HCT116 (cell line): ENCODE results near the gene ARRDC5. TPM values are rescaled to one million over a fixed set of nuclear protein-coding genes. Genes with fewer than 3 reads are reported as not detected.

Experiments
- ATAC-seq: fragments of 200-7000 bp; cut with Tn5 transposase; 2 replicates; pipeline ENCODE4 v1.9.1; 2020; ENCODE audit warnings: mild to moderate bottlenecking, moderate library complexity
- BruUV-seq: library from RNA; stranded (reverse); fragments of 400-500 nt; replicated peaks from 2 replicates; lab custom pipeline; 2021; lab: Mats Ljungman, UMichigan
- CTCF ChIA-PET: fragments of 300-600 bp; sonication (Branson Sonifier 250); formaldehyde crosslinking; loops from one replicate; lab custom pipeline; 2021; ENCODE audit warnings: antibody characterized with exemption; lab: Charles Lee
- POLR2A ChIA-PET: fragments of 300-600, 350-600 bp; sonication (Branson Sonifier 250); formaldehyde crosslinking; loops from one replicate; lab custom pipeline; 2021; ENCODE audit warnings: antibody characterized with exemption; lab: Charles Lee
- RAD21 ChIA-PET, 2 experiments: fragments of 300-600 bp; sonication (Branson Sonifier 250); formaldehyde crosslinking; loops; one replicate each; lab custom pipeline; 2023; ENCODE audit warnings: low total read pairs in 2 of 2; ENCODE audit not compliant: uncharacterized antibody in 2 of 2, unreplicated experiment in 2 of 2, low non-redundant PET in 1 of 2; lab: Charles Lee
- DNase-seq: peaks from one replicate; pipeline ENCODE4 v3.0.0-alpha.2; 2010; ENCODE audit warnings: low read depth, low spot score
- H2AFZ ChIP-seq: fragments of 200-600 bp; shearing (Covaris generic), sonication (generic); 2 replicates; pipeline ENCODE4 v1.6.1; 2017; ENCODE audit warnings: low read depth, mixed run types, mixed read lengths, antibody characterized with exemption, low read length; ENCODE audit not compliant: poor library complexity, severe bottlenecking
- H3K27ac ChIP-seq: 2 replicates; pipeline ENCODE4 v1.5.1; 2012; ENCODE audit warnings: low read depth, low read length
- H3K27me3 ChIP-seq: fragments of 200-600 bp; sonication (generic); 2 replicates; pipeline ENCODE4 v1.6.1; 2016; ENCODE audit warnings: mixed run types, low read length, mixed read lengths; ENCODE audit not compliant: insufficient read depth
- H3K36me3 ChIP-seq, 2 experiments: fragments of 200-500 bp in 1 of 2; fragments of 200-600 bp in 1 of 2; sonication (Bioruptor generic) in 1 of 2; sonication (generic) in 1 of 2; 2 replicates each; pipeline versions ENCODE4 v1.5.1 to v1.6.1; 2014 to 2016; ENCODE audit warnings: low read length in 2 of 2, inconsistent platforms in 1 of 2, mixed read lengths in 1 of 2, mixed run types in 1 of 2; ENCODE audit not compliant: insufficient read depth in 2 of 2, control insufficient read depth in 1 of 2
- H3K4me1 ChIP-seq, 2 experiments: fragments of 200-600 bp in 1 of 2; sonication (generic) in 1 of 2; 2 replicates each; pipeline versions ENCODE4 v1.5.1 to v1.6.1; 2012 to 2017; ENCODE audit warnings: low read length in 2 of 2, inconsistent platforms in 1 of 2, mild to moderate bottlenecking in 1 of 2, mixed read lengths in 1 of 2, mixed run types in 1 of 2, moderate library complexity in 1 of 2; ENCODE audit not compliant: insufficient read depth in 2 of 2, control insufficient read depth in 1 of 2
- H3K4me2 ChIP-seq: fragments of 200-600 bp; sonication (generic); 2 replicates; pipeline ENCODE4 v1.6.1; 2017; ENCODE audit warnings: mixed run types, low read length, mixed read lengths
- H3K4me3 ChIP-seq, 2 experiments: fragments of 200-600 bp in 1 of 2; sonication (generic) in 1 of 2; replicated peaks in 1 of 2; 2 replicates each; pipeline ENCODE4 v1.5.1; 2011 to 2016; ENCODE audit warnings: low read length in 2 of 2, control low read depth in 1 of 2, low read depth in 1 of 2, mild to moderate bottlenecking in 1 of 2, mixed read lengths in 1 of 2, mixed run types in 1 of 2
- H3K79me2 ChIP-seq: fragments of 200-600 bp; sonication (generic); 2 replicates; pipeline ENCODE4 v1.6.1; 2017; ENCODE audit warnings: mild to moderate bottlenecking, mixed run types, low read length, moderate library complexity, mixed read lengths; ENCODE audit not compliant: insufficient read depth
- H3K9ac ChIP-seq: fragments of 200-600 bp; sonication (generic); 2 replicates; pipeline ENCODE4 v1.6.1; 2016; ENCODE audit warnings: low read length, mixed read lengths
- H3K9me2 ChIP-seq: fragments of 200-600 bp; sonication (generic), shearing (Covaris generic); 2 replicates; pipeline ENCODE4 v1.6.1; 2017; ENCODE audit warnings: mixed run types, mild to moderate bottlenecking, moderate library complexity; ENCODE audit not compliant: insufficient read depth
- H3K9me3 ChIP-seq, 2 experiments: fragments of 200-500 bp in 1 of 2; fragments of 200-600 bp in 1 of 2; sonication (Bioruptor generic) in 1 of 2; sonication (generic) in 1 of 2; 2 replicates each; pipeline ENCODE4 v1.6.1; 2014 to 2017; ENCODE audit warnings: low read length in 2 of 2, mixed read lengths in 2 of 2, inconsistent platforms in 1 of 2, low read depth in 1 of 2, mild to moderate bottlenecking in 1 of 2, mixed run types in 1 of 2, moderate library complexity in 1 of 2; ENCODE audit not compliant: control insufficient read depth in 1 of 2, insufficient read depth in 1 of 2
- H4K20me1 ChIP-seq: fragments of 200-600 bp; sonication (generic), shearing (Covaris generic); 2 replicates; pipeline ENCODE4 v1.6.1; 2017; ENCODE audit warnings: mixed run types, mild to moderate bottlenecking, moderate library complexity; ENCODE audit not compliant: insufficient read depth
- ATF3 ChIP-seq: IDR thresholded peaks from 2 replicates; pipeline ENCODE4 v1.6.1; 2012
- CBX3 ChIP-seq: IDR thresholded peaks from 2 replicates; pipeline ENCODE4 v1.6.1; 2012; ENCODE audit warnings: low read depth
- ELF1 ChIP-seq: IDR thresholded peaks from 2 replicates; pipeline ENCODE4 v1.6.1; 2012; ENCODE audit warnings: low read depth, borderline replicate concordance
- POLR2A ChIP-seq: IDR thresholded peaks from 2 replicates; pipeline ENCODE4 v1.7.0; 2011; ENCODE audit warnings: borderline replicate concordance; ENCODE audit not compliant: insufficient read depth, insufficient read length; ENCODE audit errors: extremely low read depth
- intact Hi-C: fragments of 100-400 bp; cut with micrococcal nuclease; formaldehyde crosslinking; loops from 2 replicates; pipeline ENCODE4 v1.10.0; 2022
- total RNA-seq: library from RNA; stranded (reverse); gene quantifications from one replicate; pipeline ENCODE4 v1.2.1, GENCODE V29; 2021; ENCODE audit not compliant: unreplicated experiment

The ARRDC5 gene
- total RNA-seq, 1 experiment from 2014 or later: not detected

- H3K79me2 ChIP-seq: peaks cover 91% of the 10 kb centered on the region
- H3K27ac ChIP-seq: no peak overlapping the region
- ATAC-seq (no peak), DNase-seq (no peak)
- BruUV-seq: no TSS peak
- no peaks in the 10 kb centered on the region for H3K4me1 ChIP-seq
- no peaks in the 10 kb centered on the region for H3K27me3 ChIP-seq
- CTCF ChIA-PET: interaction anchor here (0.7 kb wide), 1 partner anchor 128 kb away, joined by 5 read pairs; no protein-coding TSS in a partner anchor
- H3K9ac ChIP-seq: no peak overlapping the region
- H4K20me1 ChIP-seq: 0 out of 2 replicates have a peak, but pooled peaks cover 4% of the 10 kb centered on the region
- no peak overlapping the region for H3K4me2 ChIP-seq
- RAD21 ChIA-PET: no interaction called here
- TF ChIP-seq ELF1: no peak
- POLR2A ChIA-PET: no interaction called here
- intact Hi-C loops: no loop called here
- no peaks in the 10 kb centered on the region for H3K9me2 ChIP-seq
- H2AFZ ChIP-seq: no peak overlapping the region
- H3K4me3 ChIP-seq: no peak overlapping the region
- peaks cover 13 to 43% of the 10 kb centered on the region in 2 experiments for H3K36me3 ChIP-seq
- H3K9me3 ChIP-seq: no peaks in the 10 kb centered on the region
These were observed 34.4 kb upstream of the ARRDC5 start for GRCh38 chr19:4937060-4937459.

- Histone ChIP-seq H2AFZ (no peak overlapping the region), H3K36me3 (peaks cover 22 to 44% of the 10 kb centered on the region in 2 experiments), H3K4me1 (no peaks in the 10 kb centered on the region)
- RAD21 ChIA-PET: no interaction called here
- TF ChIP-seq ATF3 (no peak), CBX3 (no peak), POLR2A (no peak)
- TF ChIP-seq, all 23 proteins: peak for 0
- intact Hi-C loops: no loop called here
- no TSS peak for BruUV-seq
- CTCF ChIA-PET: no interaction called here
- Histone ChIP-seq H4K20me1 (0 out of 2 replicates have a peak, but pooled peaks cover 4% of the 10 kb centered on the region), H3K4me3 (no peak overlapping the region), H3K27ac (no peak overlapping the region), H3K9ac (no peak overlapping the region), H3K4me2 (no peak overlapping the region), H3K27me3 (no peaks in the 10 kb centered on the region), H3K79me2 (peaks cover 87% of the 10 kb centered on the region), H3K9me2 (no peaks in the 10 kb centered on the region), H3K9me3 (no peaks in the 10 kb centered on the region)
- POLR2A ChIA-PET: no interaction called here
- ATAC-seq: no peak
- no peak for DNase-seq
These were observed 32.7 kb upstream of the ARRDC5 start for GRCh38 chr19:4935444-4935843.
